Tibial nerve (tissue), 4 donors: ENCODE results near the gene OBP2B. TPM values are rescaled to one million over a fixed set of nuclear protein-coding genes. Genes with fewer than 3 reads are reported as not detected.
"Not testable (repeated sequence)": the region's sequence is repeated elsewhere in the genome, so short reads cannot be mapped to it uniquely, and the experiment has no call there.

Experiments
- DNase-seq, 2 donors: peaks; one replicate each; pipeline ENCODE4 v3.0.0-alpha.2; 2019; ENCODE audit warnings: low spot score in 2 of 2
- H3K27ac ChIP-seq, 4 donors: fragments of 200-600 bp; sonication (generic) in 3 of 4; one replicate each; pipeline ENCODE4 v1.5.1; 2017 to 2019; ENCODE audit warnings: mild to moderate bottlenecking in 1 of 4
- H3K27me3 ChIP-seq, 2 donors: fragments of 200-600 bp; sonication (generic) in 1 of 2; one replicate each; pipeline versions ENCODE4 v1.5.1 to v1.6.0; 2017 to 2019
- H3K36me3 ChIP-seq, 3 donors: fragments of 200-600 bp; sonication (generic); one replicate each; pipeline ENCODE4 v1.5.1; 2018 to 2019
- H3K4me1 ChIP-seq, 4 donors: fragments of 200-600 bp; sonication (generic) in 3 of 4; one replicate each; pipeline ENCODE4 v1.5.1; 2017 to 2019
- H3K4me3 ChIP-seq, 4 donors: fragments of 200-600 bp; sonication (generic) in 3 of 4; one replicate each; pipeline ENCODE4 v1.5.1; 2017 to 2019; ENCODE audit warnings: mild to moderate bottlenecking in 1 of 4, moderate library complexity in 1 of 4
- H3K9me3 ChIP-seq, 4 donors: fragments of 200-600 bp; sonication (generic) in 3 of 4; one replicate each; pipeline ENCODE4 v1.5.1; 2017 to 2019
- CTCF ChIP-seq, 5 experiments: fragments of 200-600 bp in 3 of 5; fragments of 450-650 bp in 2 of 5; sonication (generic) in 3 of 5; IDR thresholded peaks; one replicate each; pipeline ENCODE4 v1.5.1; 2016 to 2019; ENCODE audit warnings: antibody characterized with exemption in 5 of 5, mild to moderate bottlenecking in 3 of 5, moderate library complexity in 2 of 5
- EP300 ChIP-seq, 2 donors: sonication (generic); formaldehyde crosslinking; IDR thresholded peaks; one replicate each; pipeline ENCODE4 v1.6.1; 2017; ENCODE audit warnings: antibody characterized with exemption in 2 of 2, mild to moderate bottlenecking in 1 of 2
- POLR2A ChIP-seq, 2 donors: fragments of 450-650 bp; IDR thresholded peaks; one replicate each; pipeline ENCODE4 v1.6.1; 2017; ENCODE audit warnings: antibody characterized with exemption in 2 of 2, mild to moderate bottlenecking in 2 of 2, moderate library complexity in 2 of 2
- WGBS, 2 donors: methylation state at CpG; one replicate each; pipeline ENCODE4 v1.1.5; 2018; 5-methylcytosine and 5-hydroxymethylcytosine counted together
- total RNA-seq, 4 donors: library from RNA; depleted of rRNA; stranded (reverse); fragments of >200 nt; gene quantifications; one replicate each; pipeline ENCODE4 v1.1.0, GENCODE V29; 2016

The OBP2B gene
- total RNA-seq, 4 donors from 2014 or later = not detected

- no peaks in the 10 kb centered on the region for H3K9me3 ChIP-seq
- peaks cover 0 to 4% of the 10 kb centered on the region in 2 donors for H3K27me3 ChIP-seq
- WGBS, 2 donors = 93 to 96% methylated on average over 11 of the region's 11 CpGs
- H3K36me3 ChIP-seq = no peaks in the 10 kb centered on the region
- H3K4me3 ChIP-seq = no peak overlapping the region
- TF ChIP-seq CTCF (IDR thresholded peaks at IDR 0.05) = no peak
- no peak for TF ChIP-seq POLR2A (IDR thresholded peaks at IDR 0.05)
- no peak for TF ChIP-seq EP300 (IDR thresholded peaks at IDR 0.05)
- H3K4me1 ChIP-seq = no peaks in the 10 kb centered on the region
- no peak for DNase-seq
- H3K27ac ChIP-seq = no peak overlapping the region
These were observed 38.3 kb downstream of the OBP2B start for GRCh38 chr9:133170716-133171115.

- DNase-seq, H3K4me1 ChIP-seq, H3K27me3 ChIP-seq, H3K4me3 ChIP-seq, H3K9me3 ChIP-seq, H3K36me3 ChIP-seq, H3K27ac ChIP-seq: not testable (repeated sequence)
- 88 to 94% methylated on average over 12 of the region's 12 CpGs for WGBS, 2 donors
These were observed 39.4 kb downstream of the OBP2B start for GRCh38 chr9:133169687-133170086.

- no peak overlapping the region for H3K27ac ChIP-seq
- TF ChIP-seq EP300 (IDR thresholded peaks at IDR 0.05) (no peak), POLR2A (IDR thresholded peaks at IDR 0.05) (no peak)
- 92 to 95% methylated on average over 13 of the region's 13 CpGs for WGBS, 2 donors
- DNase-seq = no peak
- peaks cover 0 to 4% of the 10 kb centered on the region in 2 donors for H3K27me3 ChIP-seq
- peaks cover 0 to 6% (median 3%) of the 10 kb centered on the region in 4 donors for H3K4me1 ChIP-seq
- H3K9me3 ChIP-seq = no peaks in the 10 kb centered on the region
- no peak overlapping the region for H3K4me3 ChIP-seq
- H3K36me3 ChIP-seq = no peaks in the 10 kb centered on the region
These were observed 39.9 kb downstream of the OBP2B start for GRCh38 chr9:133169102-133169501.

- DNase-seq = no peak
- Histone ChIP-seq H3K36me3 (no peaks in the 10 kb centered on the region), H3K9me3 (no peaks in the 10 kb centered on the region), H3K4me1 (peaks cover 0 to 12% (median 5%) of the 10 kb centered on the region in 4 donors), H3K4me3 (no peak overlapping the region), H3K27me3 (peaks cover 0 to 4% of the 10 kb centered on the region in 2 donors), H3K27ac (no peak overlapping the region)
- TF ChIP-seq CTCF (IDR thresholded peaks at IDR 0.05) = no peak
- no peak for TF ChIP-seq POLR2A (IDR thresholded peaks at IDR 0.05)
- TF ChIP-seq EP300 (IDR thresholded peaks at IDR 0.05) = no peak
- WGBS, 2 donors = 28 to 61% methylated on average over 6 of the region's 6 CpGs
These were observed 40.6 kb downstream of the OBP2B start for GRCh38 chr9:133168432-133168831.

- Histone ChIP-seq H3K4me3 (no peak overlapping the region), H3K27me3 (peaks cover 0 to 9% of the 10 kb centered on the region in 2 donors), H3K27ac (no peak overlapping the region), H3K36me3 (no peaks in the 10 kb centered on the region), H3K4me1 (peaks cover 0 to 19% (median 9%) of the 10 kb centered on the region in 4 donors), H3K9me3 (no peaks in the 10 kb centered on the region)
- DNase-seq = no peak
- 78 to 88% methylated on average over 3 of the region's 3 CpGs for WGBS, 2 donors
- TF ChIP-seq POLR2A (IDR thresholded peaks at IDR 0.05) (no peak), EP300 (IDR thresholded peaks at IDR 0.05) (no peak), CTCF (IDR thresholded peaks at IDR 0.05) (no peak)
These were observed 41.3 kb downstream of the OBP2B start for GRCh38 chr9:133167769-133168168.

GRCh38 chr9:133167096-133167730 is 41.8 kb downstream of the OBP2B start:
- H3K4me3 ChIP-seq = no peak overlapping the region
- WGBS, 2 donors = 72 to 83% methylated on average over 2 to 3 of the region's 3 CpGs
- TF ChIP-seq CTCF (IDR thresholded peaks at IDR 0.05) = no peak
- no peak for TF ChIP-seq POLR2A (IDR thresholded peaks at IDR 0.05)
- no peak for TF ChIP-seq EP300 (IDR thresholded peaks at IDR 0.05)
- H3K27me3 ChIP-seq = peaks cover 0 to 9% of the 10 kb centered on the region in 2 donors
- no peak overlapping the region for H3K27ac ChIP-seq
- H3K36me3 ChIP-seq = no peaks in the 10 kb centered on the region
- no peak for DNase-seq
- no peaks in the 10 kb centered on the region for H3K9me3 ChIP-seq
- H3K4me1 ChIP-seq = peaks cover 0 to 25% (median 9%) of the 10 kb centered on the region in 4 donors
